K562 (cell line): ENCODE data around the gene EMC9. TPM values are rescaled to one million over a fixed set of nuclear protein-coding genes. Genes with fewer than 3 reads are reported as not detected.

ENCODE experiments used
- ARHGAP35 ChIP-seq: fragments of 450-650 bp; IDR thresholded peaks from 2 replicates; pipeline ENCODE4 v1.6.1; 2018; ENCODE audit not compliant: partially characterized antibody
- BCL6 ChIP-seq: fragments of 250-450 bp; sonication (Bioruptor Pico); IDR thresholded peaks from 2 replicates; pipeline ENCODE4 v1.4.0; 2020
- CTCF ChIP-seq, 3 experiments: IDR thresholded peaks in 2 of 3; conservative IDR thresholded peaks in 1 of 3; 2 replicates each; pipeline ENCODE4 v1.5.1; 2011 to 2012; ENCODE audit warnings: low read length in 3 of 3, mild to moderate bottlenecking in 3 of 3, control low read depth in 2 of 3, improper control_type of control experiment in 1 of 3, inconsistent platforms in 1 of 3, low read depth in 1 of 3, mixed read lengths in 1 of 3, moderate library complexity in 1 of 3; ENCODE audit not compliant: insufficient read depth in 2 of 3
- DNMT1 ChIP-seq: fragments of 450-650 bp; IDR thresholded peaks from 2 replicates; pipeline ENCODE4 v1.6.1; 2016; ENCODE audit warnings: antibody characterized with exemption, mild to moderate bottlenecking
- GMEB1 ChIP-seq: fragments of 250-450 bp; sonication (Bioruptor Pico); IDR thresholded peaks from 2 replicates; pipeline ENCODE4 v1.4.0; 2020; ENCODE audit warnings: mild to moderate bottlenecking
- MAX ChIP-seq: sonication (generic); formaldehyde crosslinking; IDR thresholded peaks from 2 replicates; pipeline ENCODE4 v1.9.0; 2022; ENCODE audit warnings: mild to moderate bottlenecking, missing genetic modification reagents
- NKRF ChIP-seq: fragments of 450-650 bp; IDR thresholded peaks from 2 replicates; pipeline ENCODE4 v1.6.1; 2016; ENCODE audit warnings: borderline replicate concordance
- NR2C2 ChIP-seq, 2 experiments: fragments of 200-800 bp in 1 of 2; sonication (Bioruptor generic) in 1 of 2; sonication (generic) in 1 of 2; formaldehyde crosslinking in 1 of 2; IDR thresholded peaks; 2 replicates each; pipeline versions ENCODE4 v1.6.1 to v1.8.0; 2016 to 2022; ENCODE audit warnings: mild to moderate bottlenecking in 1 of 2, missing compliant biosample characterization in 1 of 2, missing genetic modification characterization in 1 of 2, missing genetic modification reagents in 1 of 2
- SMARCA4 ChIP-seq: fragments of 450-650 bp; IDR thresholded peaks from 2 replicates; pipeline ENCODE4 v1.6.1; 2016
- TCFL5 ChIP-seq: fragments of 250-450 bp; sonication (Bioruptor Pico); conservative IDR thresholded peaks from 2 replicates; pipeline ENCODE4 v1.6.1; 2021; ENCODE audit warnings: mild to moderate bottlenecking, moderate library complexity, matching md5 sums
- ZBED1 ChIP-seq: IDR thresholded peaks from 2 replicates; pipeline ENCODE4 v1.6.1; 2014
- ZNF184 ChIP-seq: sonication (generic); formaldehyde crosslinking; IDR thresholded peaks from 2 replicates; pipeline ENCODE4 v1.5.0; 2020; ENCODE audit warnings: missing genetic modification reagents
- ZNF280A ChIP-seq: fragments of 450-650 bp; IDR thresholded peaks from 2 replicates; pipeline ENCODE4 v1.6.1; 2018; ENCODE audit warnings: mild to moderate bottlenecking, low read depth; ENCODE audit not compliant: partially characterized antibody
- ZNF592 ChIP-seq: fragments of 450-650 bp; IDR thresholded peaks from 2 replicates; pipeline ENCODE4 v1.6.1; 2017; ENCODE audit warnings: antibody characterized with exemption, mild to moderate bottlenecking
- ZNF79 ChIP-seq: fragments of 250-450 bp; sonication (Bioruptor Pico); IDR thresholded peaks from 2 replicates; pipeline ENCODE4 v1.4.0; 2020; ENCODE audit warnings: low read depth, mild to moderate bottlenecking, moderate library complexity
- polyA plus RNA-seq, 8 experiments: library from polyadenylated mRNA; depleted of rRNA in 4 of 8; stranded (reverse) in 5 of 8; unstranded in 3 of 8; fragments of >200 nt; fragmentation: Nextera tagmentation in 2 of 8; fragmentation: Illumina TruSeq in 1 of 8; extraction: Ambion mirVana in 2 of 8; extraction: Trizol in 1 of 8; gene quantifications; 2 replicates each; pipeline versions ENCODE4 v1.2.1 to v1.2.3, GENCODE V29; 2011 to 2014; ENCODE audit warnings: inconsistent platforms in 1 of 8, missing spikeins in 1 of 8
- total RNA-seq, 7 experiments: library from RNA; depleted of rRNA in 6 of 7; stranded (reverse); fragments of >200 nt in 6 of 7; fragmentation: Illumina TruSeq in 2 of 7; extraction: Trizol in 2 of 7; gene quantifications; 2 replicates each; pipeline versions ENCODE4 v1.2.1 to v1.2.3, GENCODE V29; 2011 to 2021; ENCODE audit warnings: low replicate concordance in 1 of 7

Gene EMC9
- total and polyA plus RNA-seq, 9 of the 15 experiments (the other 6 are each of a cell fraction or from before 2014, with no cell fraction given) = 3.1 to 13.2 (median 7.8) TPM

GRCh38 chr14:24114532-24115421, 26.6 kb downstream of the EMC9 start, which contains the start of the genes DCAF11 and NRL (continued):
- TF ChIP-seq TCFL5 (no peak), SMARCA4 (no peak), MAX (peak; percentile 97), ZNF592 (no peak), NKRF (peak; percentile 97), ZBED1 (no peak), CTCF (IDR thresholded peaks at IDR 0.05 in 2 of 3, conservative IDR thresholded peaks at IDR 0.05 in 1 of 3; ENCODE audit: insufficient read depth in 2 of 3, low read depth in 1 of 3, low read length in 3 of 3) (no peak), ZNF184 (CRISPR knock-in tag) (no peak), BCL6 (CRISPR knock-in tag) (no peak), ZNF280A (no peak), ZNF79 (no peak), NR2C2 (CRISPR knock-in tag; IDR thresholded peaks at IDR 0.05) (no peak), NR2C2 (tag; IDR thresholded peaks at IDR 0.05) (peak; percentile 78; the same call in 1 of the 2 replicates), DNMT1 (no peak), GMEB1 (CRISPR knock-in tag) (peak; percentile 64), ARHGAP35 (no peak)
